NCI-H2227 (cell line): ENCODE results near the gene PTPRT.

Experiments used
- DNase-seq: peaks from one replicate; lab custom pipeline; 2025; ENCODE audit not compliant: unreplicated experiment; lab: John Stamatoyannopoulos, UW

The PTPRT gene

GRCh38 chr20:42161228-42161829, 1028.4 kb downstream of the PTPRT start:
- no peak for DNase-seq

- DNase-seq, result no peak
These were observed 1029.9 kb downstream of the PTPRT start for GRCh38 chr20:42159808-42160207.

GRCh38 chr20:42158272-42158671, 1031.4 kb downstream of the PTPRT start:
- no peak for DNase-seq

- DNase-seq, result no peak
These were observed 1034.1 kb downstream of the PTPRT start for GRCh38 chr20:42155586-42155985.

GRCh38 chr20:42152575-42152974, 1037.1 kb downstream of the PTPRT start:
- DNase-seq, result no peak

- no peak for DNase-seq
These were observed 1039.5 kb downstream of the PTPRT start for GRCh38 chr20:42150230-42150629.

GRCh38 chr20:42138729-42139128, 1051.0 kb downstream of the PTPRT start:
- DNase-seq, result no peak

- no peak for DNase-seq
These were observed 1055.2 kb downstream of the PTPRT start for GRCh38 chr20:42134265-42135098.

- no peak for DNase-seq
These were observed 1058.7 kb downstream of the PTPRT start for GRCh38 chr20:42130810-42131596.

- no peak for DNase-seq
These were observed 1064.3 kb downstream of the PTPRT start for GRCh38 chr20:42125426-42125825.

GRCh38 chr20:42123981-42124473, 1065.7 kb downstream of the PTPRT start:
- no peak for DNase-seq

- DNase-seq, result no peak
These were observed 1071.1 kb downstream of the PTPRT start for GRCh38 chr20:42118409-42119125.

GRCh38 chr20:42118001-42118400, 1071.7 kb downstream of the PTPRT start:
- DNase-seq, result no peak

- no peak for DNase-seq
These were observed 1076.5 kb downstream of the PTPRT start for GRCh38 chr20:42113236-42113635.

- no peak for DNase-seq
These were observed 1077.5 kb downstream of the PTPRT start for GRCh38 chr20:42112161-42112560.

GRCh38 chr20:42111349-42111748, 1078.4 kb downstream of the PTPRT start:
- DNase-seq, result no peak

GRCh38 chr20:42110301-42110700, 1079.4 kb downstream of the PTPRT start:
- no peak for DNase-seq

- DNase-seq, result no peak
These were observed 1087.7 kb downstream of the PTPRT start for GRCh38 chr20:42102000-42102399.

GRCh38 chr20:42100137-42100704, 1089.5 kb downstream of the PTPRT start:
- DNase-seq, result no peak

GRCh38 chr20:42099101-42099500, 1090.6 kb downstream of the PTPRT start:
- no peak for DNase-seq

GRCh38 chr20:42098418-42098817, 1091.3 kb downstream of the PTPRT start:
- DNase-seq, result no peak
